HG03175 (cell line): ENCODE data around the gene MAD1L1.
"Not testable (repeated sequence)": the region's sequence is repeated elsewhere in the genome, so short reads cannot be mapped to it uniquely, and the experiment has no call there.

Experiments used
- ATAC-seq: cut with Tn5 transposase; IDR thresholded peaks from one replicate; pipeline ENCODE4 v1.9.1; 2021; ENCODE audit warnings: mild to moderate bottlenecking, moderate library complexity; ENCODE audit not compliant: unreplicated experiment

MAD1L1 gene

GRCh38 chr7:1874590-1875391, 358.0 kb downstream of the MAD1L1 start:
- ATAC-seq = not testable (repeated sequence)

GRCh38 chr7:1873857-1874589, 358.7 kb downstream of the MAD1L1 start:
- no peak for ATAC-seq

- no peak for ATAC-seq
These were observed 359.3 kb downstream of the MAD1L1 start for GRCh38 chr7:1873421-1873820.

GRCh38 chr7:1873070-1873405, 359.7 kb downstream of the MAD1L1 start:
- no peak for ATAC-seq

- no peak for ATAC-seq
These were observed 360.3 kb downstream of the MAD1L1 start for GRCh38 chr7:1872191-1873069.

GRCh38 chr7:1869452-1870130, 363.2 kb downstream of the MAD1L1 start:
- no peak for ATAC-seq

- no peak for ATAC-seq
These were observed 364.1 kb downstream of the MAD1L1 start for GRCh38 chr7:1868516-1869165.

GRCh38 chr7:1867370-1868260, 365.1 kb downstream of the MAD1L1 start:
- no peak for ATAC-seq

GRCh38 chr7:1866601-1867000, 366.1 kb downstream of the MAD1L1 start:
- ATAC-seq = no peak

GRCh38 chr7:1865571-1866255, 367.0 kb downstream of the MAD1L1 start:
- no peak for ATAC-seq

GRCh38 chr7:1865000-1865555, 367.7 kb downstream of the MAD1L1 start:
- no peak for ATAC-seq

- ATAC-seq = no peak
These were observed 368.4 kb downstream of the MAD1L1 start for GRCh38 chr7:1864161-1864940.

GRCh38 chr7:1863091-1863900, 369.4 kb downstream of the MAD1L1 start:
- no peak for ATAC-seq

- no peak for ATAC-seq
These were observed 370.2 kb downstream of the MAD1L1 start for GRCh38 chr7:1862560-1862959.

- ATAC-seq = no peak
These were observed 370.8 kb downstream of the MAD1L1 start for GRCh38 chr7:1861799-1862458.
